WI38 (cell line): ENCODE measurements around the gene B3GNT3.

Experiments used
- H3K4me3 ChIP-seq: 2 replicates; pipeline ENCODE4 v1.5.1; 2011; ENCODE audit warnings: low read depth, mild to moderate bottlenecking, control low read depth, low read length
- TF ChIP-seq, protein P1 (sequence below): IDR thresholded peaks from 2 replicates; pipeline ENCODE4 v1.5.1; 2012; ENCODE audit warnings: low read depth, mild to moderate bottlenecking, control low read depth, low read length

B3GNT3 gene

DNA sequence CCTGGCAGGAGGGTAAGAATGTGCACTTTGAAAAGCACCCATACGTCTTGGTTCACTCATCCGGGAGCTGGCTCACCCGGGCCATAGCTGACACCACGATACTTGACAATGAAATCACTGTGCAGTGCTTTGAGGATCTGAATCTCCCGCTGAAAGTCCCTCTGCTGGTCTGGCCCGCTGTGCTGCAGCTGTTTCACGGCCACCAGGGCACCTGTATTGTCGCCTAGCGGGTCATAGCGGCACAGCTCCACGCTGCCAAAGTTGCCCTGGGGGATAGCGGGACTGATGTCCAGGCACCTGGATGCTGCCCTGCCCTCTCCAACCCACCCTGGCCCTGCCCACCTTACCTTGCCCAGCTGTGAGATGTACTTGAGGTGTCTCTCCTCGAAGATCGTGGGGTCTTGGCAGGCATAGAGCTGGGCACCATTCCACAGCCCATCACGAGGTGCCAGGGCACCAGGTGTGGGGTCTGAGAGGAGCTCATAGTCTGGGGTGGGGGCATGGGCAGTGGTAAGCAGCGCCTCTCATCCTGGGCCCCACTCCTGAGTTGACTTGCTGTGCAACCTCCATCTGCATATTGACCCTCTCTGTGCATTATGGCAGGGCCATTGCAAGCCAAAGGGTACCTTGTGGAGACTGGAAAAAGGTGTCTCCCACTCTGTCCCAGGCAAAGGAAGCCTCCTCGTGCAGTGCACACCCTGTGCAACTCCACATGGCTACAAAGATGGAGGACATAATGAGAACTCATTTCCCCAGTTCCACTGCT is 37.7 kb downstream of the B3GNT3 start:
- H3K4me3 ChIP-seq = no peak overlapping the region
- TF ChIP-seq, protein P1, sequence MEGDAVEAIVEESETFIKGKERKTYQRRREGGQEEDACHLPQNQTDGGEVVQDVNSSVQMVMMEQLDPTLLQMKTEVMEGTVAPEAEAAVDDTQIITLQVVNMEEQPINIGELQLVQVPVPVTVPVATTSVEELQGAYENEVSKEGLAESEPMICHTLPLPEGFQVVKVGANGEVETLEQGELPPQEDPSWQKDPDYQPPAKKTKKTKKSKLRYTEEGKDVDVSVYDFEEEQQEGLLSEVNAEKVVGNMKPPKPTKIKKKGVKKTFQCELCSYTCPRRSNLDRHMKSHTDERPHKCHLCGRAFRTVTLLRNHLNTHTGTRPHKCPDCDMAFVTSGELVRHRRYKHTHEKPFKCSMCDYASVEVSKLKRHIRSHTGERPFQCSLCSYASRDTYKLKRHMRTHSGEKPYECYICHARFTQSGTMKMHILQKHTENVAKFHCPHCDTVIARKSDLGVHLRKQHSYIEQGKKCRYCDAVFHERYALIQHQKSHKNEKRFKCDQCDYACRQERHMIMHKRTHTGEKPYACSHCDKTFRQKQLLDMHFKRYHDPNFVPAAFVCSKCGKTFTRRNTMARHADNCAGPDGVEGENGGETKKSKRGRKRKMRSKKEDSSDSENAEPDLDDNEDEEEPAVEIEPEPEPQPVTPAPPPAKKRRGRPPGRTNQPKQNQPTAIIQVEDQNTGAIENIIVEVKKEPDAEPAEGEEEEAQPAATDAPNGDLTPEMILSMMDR = no peak

DNA sequence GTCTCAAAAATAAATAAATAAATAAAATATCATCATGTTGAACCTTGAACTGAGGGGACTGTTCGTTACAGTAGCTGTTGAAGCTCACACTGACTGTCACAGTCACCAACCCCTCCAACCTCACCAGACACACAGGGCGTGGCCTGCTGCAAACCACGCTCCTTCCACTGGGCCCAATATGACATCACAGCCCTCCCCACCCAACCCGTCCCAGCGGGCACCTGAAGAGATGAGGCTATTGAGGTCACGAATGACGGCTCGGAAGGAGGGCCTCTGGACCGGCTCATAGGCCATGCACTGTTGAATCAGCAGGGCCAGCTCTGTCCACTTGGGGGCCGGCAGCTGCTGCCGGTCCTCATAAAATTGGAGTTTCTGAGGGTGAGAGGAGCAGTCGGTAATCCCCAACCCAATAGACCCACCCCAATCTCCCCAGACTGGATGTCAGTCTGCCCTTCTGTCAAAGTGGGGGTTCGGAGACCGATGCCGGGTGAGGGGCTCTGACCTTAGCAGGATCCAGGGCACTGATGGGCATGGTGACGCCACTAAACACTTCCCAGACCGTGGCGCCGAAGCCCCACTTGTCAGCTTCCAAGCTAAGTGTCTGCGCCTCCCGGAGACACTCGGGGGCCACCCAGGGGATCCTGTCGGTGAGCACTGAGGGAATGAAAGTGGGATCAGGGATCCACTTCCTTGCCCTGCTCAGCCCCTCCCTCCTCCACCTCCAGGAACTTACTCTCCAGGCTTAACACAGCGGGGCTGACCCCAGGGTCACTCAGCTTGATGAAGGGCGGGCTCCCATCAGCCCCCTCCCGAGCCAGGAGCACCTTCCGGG is 39.6 kb downstream of the B3GNT3 start:
- no peak overlapping the region for H3K4me3 ChIP-seq
- TF ChIP-seq, protein P1 = no peak

DNA sequence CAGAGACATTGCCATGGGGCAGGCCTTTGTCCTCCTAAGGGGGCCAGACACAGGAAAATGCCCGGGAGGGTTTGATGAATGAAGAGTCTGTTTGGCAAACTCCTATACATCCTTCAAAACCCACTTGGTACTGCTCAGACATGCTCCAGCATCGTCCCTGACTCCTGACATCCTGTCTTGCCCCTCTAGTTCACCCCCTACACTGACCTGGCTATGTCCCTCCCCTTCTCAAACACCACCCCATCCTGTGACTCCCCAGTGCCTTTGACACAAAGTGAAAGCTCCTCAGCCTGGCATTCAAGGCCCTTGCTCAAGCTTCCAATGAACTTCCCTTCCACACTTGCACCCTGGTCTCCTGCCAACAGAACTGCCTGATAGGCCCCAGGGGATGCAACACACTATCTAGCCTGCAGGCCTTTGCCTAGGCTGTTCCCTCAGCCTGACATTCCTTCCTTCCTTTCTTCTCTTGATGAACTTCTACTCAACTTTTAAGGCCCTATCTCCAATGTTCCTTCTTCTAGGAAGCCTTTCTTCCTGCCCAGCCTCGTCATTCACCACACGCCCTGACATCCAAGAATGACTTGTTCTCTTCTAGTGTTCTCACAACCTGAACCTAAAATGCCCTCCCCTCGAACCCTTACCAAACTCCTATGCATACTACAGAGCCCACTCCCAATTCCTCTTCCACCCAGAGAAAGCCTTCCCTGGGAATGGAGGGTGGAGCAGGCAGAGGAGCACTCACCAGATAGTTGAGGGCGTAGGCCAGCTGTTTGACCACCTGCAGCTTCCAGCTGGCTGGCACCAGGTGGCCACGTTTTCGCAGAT is 40.5 kb downstream of the B3GNT3 start:
- TF ChIP-seq, protein P1 = no peak
- H3K4me3 ChIP-seq = no peak overlapping the region

DNA sequence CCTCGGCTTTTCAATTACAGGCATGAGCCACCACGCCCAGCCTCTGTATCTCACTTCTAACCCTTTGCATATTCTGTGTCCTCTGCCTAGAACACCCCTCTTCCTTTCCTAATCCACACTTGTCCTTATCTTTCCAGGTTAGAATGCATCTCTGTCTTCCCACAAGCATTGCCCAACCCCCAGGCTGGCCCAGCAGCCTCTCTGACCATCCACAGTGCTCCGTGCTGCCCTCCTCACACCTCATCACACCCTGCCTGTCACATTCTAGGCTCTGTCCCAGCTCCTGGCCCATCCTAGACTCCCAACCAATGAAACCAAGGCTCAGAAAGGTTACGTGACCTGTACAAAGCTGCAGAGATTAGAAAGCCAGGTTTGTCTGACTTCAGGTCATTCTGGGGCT is 41.6 kb downstream of the B3GNT3 start:
- TF ChIP-seq, protein P1 = no peak
- no peak overlapping the region for H3K4me3 ChIP-seq

DNA sequence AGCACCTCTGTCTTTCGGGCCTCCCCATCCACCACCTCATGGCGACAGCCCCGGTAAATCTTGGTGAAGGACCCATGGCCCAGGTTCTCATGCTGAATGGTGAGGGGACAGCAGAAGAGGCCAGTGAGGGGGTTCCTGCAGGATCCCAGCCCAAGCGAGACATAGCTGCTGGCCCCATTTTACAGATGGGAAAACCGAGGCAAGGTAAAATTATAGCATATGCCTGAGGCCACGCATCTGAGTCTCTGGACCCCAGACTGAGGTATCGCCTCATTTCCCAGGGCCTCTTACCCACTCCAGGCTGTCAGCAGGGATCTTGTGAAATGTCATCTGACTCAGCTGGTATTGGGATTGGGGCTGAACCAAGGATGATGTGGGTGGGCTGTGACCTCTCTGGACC is 43.0 kb downstream of the B3GNT3 start:
- TF ChIP-seq, protein P1 = no peak
- no peak overlapping the region for H3K4me3 ChIP-seq

DNA sequence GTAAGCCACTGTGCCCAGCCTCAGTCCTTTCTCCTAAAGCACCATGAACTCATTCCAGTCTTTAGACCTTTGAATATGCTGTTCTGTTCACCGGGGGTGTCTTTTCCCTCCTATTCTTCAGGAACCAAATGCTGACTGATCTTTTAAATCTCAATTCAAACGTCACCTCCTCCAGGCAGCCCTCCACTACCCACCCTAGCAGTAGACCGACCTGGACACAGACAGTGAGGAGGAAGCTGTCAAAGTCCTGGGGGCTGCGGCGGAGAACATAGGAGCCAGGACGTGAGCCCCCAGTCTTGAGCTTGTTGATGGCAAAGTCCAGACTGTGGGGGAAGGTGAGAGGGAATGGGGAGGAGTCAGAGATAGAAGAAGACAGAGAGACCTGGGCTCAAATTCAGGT is 45.1 kb downstream of the B3GNT3 start:
- TF ChIP-seq, protein P1 = no peak
- no peak overlapping the region for H3K4me3 ChIP-seq
